ENCODE data around the gene PRMT5.
A peak's percentile ranks its signal among the peaks of the same experiment; 100 is the strongest.

PRMT5 gene

DNA sequence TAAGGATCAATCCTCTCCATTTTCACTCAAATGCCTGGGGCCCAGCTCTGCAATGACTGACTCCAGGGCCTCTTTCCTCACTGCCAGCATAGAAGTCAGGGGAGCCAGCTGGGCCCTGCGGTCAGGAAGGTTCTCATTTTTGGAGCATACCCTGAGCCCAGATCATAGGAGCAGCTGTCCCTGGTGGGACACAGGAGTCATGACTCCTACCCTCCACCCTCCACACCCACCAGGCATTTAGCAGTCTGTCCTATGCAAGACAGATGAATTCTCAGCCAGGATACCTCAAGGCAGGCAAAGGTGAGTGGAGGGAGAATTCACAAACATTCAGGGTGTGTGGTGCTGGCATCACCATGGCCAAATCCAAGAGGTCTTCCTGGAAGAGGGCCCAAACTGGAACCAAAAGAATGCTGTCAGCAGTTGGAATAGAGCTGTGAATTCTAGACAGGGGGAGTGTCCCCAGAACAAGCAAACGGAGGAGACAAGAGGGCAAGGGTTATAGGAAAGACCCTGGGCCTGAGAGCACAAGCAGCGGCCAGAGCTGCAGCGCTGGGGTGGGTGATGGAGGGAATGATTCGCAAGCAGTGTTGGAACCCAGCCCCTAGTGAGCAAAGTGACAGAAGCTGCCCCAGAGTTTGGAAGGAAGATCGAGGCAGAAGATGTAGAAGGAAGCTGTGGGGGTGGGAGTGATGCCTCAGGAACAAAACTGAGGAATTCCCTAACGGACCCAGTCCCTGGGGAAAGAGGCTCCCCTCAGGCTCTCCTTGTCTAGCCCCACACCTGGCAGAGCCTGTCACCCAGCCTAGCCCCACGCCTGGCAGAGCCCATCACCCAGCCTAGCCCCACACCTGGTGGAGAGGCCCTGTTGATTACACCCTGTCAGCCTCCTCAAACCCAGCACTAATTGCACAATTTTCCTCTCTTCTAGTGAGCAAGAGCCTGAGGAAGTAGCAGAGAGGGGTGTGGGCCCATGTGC, 50.6 kb downstream of the PRMT5 start:
- TF ChIP-seq, protein P1, sequence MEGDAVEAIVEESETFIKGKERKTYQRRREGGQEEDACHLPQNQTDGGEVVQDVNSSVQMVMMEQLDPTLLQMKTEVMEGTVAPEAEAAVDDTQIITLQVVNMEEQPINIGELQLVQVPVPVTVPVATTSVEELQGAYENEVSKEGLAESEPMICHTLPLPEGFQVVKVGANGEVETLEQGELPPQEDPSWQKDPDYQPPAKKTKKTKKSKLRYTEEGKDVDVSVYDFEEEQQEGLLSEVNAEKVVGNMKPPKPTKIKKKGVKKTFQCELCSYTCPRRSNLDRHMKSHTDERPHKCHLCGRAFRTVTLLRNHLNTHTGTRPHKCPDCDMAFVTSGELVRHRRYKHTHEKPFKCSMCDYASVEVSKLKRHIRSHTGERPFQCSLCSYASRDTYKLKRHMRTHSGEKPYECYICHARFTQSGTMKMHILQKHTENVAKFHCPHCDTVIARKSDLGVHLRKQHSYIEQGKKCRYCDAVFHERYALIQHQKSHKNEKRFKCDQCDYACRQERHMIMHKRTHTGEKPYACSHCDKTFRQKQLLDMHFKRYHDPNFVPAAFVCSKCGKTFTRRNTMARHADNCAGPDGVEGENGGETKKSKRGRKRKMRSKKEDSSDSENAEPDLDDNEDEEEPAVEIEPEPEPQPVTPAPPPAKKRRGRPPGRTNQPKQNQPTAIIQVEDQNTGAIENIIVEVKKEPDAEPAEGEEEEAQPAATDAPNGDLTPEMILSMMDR (conservative IDR thresholded peaks at IDR 0.05; ENCODE audit: control insufficient read depth, insufficient read depth, low read depth, low read length), result no peak
- DNase-seq (ENCODE audit: low read depth), result no peak
- no peak overlapping the region for H3K4me3 ChIP-seq (ENCODE audit: control insufficient read depth, low read depth, low read length)

DNA sequence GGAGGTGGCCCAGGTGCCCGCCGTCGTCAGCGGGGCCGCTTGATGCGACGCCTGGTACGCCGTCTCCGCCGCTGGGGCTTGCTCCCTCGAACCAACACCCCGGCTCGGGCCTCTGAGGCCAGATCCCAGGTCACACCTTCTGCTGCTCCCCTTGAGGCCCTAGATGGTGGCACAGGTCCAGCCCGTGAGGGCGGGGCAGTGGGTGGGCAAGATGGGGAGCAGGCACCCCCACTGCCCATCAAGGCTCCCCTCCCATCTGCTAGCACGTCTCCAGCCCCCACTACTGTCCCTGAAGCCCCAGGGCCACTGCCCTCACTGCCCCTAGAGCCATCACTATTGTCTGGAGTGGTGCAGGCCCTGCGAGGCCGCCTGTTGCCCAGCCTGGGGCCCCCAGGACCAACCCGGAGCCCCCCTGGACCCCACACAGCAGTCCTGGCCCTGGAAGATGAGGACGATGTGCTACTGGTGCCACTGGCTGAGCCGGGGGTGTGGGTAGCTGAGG, 52.1 kb downstream of the PRMT5 start:
- TF ChIP-seq, protein P1 (conservative IDR thresholded peaks at IDR 0.05; ENCODE audit: control insufficient read depth, insufficient read depth, low read depth, low read length), result no peak
- H3K4me3 ChIP-seq (ENCODE audit: control insufficient read depth, low read depth, low read length), result no peak overlapping the region
- DNase-seq (ENCODE audit: low read depth), result no peak

DNA sequence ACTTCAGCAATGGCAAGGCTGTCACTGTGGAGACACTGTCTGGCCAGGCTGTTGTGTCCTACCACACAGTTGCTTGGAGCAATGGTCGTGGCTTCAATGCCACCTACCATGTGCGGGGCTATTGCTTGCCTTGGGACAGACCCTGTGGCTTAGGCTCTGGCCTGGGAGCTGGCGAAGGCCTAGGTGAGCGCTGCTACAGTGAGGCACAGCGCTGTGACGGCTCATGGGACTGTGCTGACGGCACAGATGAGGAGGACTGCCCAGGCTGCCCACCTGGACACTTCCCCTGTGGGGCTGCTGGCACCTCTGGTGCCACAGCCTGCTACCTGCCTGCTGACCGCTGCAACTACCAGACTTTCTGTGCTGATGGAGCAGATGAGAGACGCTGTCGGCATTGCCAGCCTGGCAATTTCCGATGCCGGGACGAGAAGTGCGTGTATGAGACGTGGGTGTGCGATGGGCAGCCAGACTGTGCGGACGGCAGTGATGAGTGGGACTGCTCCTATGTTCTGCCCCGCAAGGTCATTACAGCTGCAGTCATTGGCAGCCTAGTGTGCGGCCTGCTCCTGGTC, 53.3 kb downstream of the PRMT5 start:
- no peak overlapping the region for H3K4me3 ChIP-seq (ENCODE audit: control insufficient read depth, low read depth, low read length)
- DNase-seq (ENCODE audit: low read depth), result no peak
- TF ChIP-seq, protein P1 (conservative IDR thresholded peaks at IDR 0.05; ENCODE audit: control insufficient read depth, insufficient read depth, low read depth, low read length), result no peak

DNA sequence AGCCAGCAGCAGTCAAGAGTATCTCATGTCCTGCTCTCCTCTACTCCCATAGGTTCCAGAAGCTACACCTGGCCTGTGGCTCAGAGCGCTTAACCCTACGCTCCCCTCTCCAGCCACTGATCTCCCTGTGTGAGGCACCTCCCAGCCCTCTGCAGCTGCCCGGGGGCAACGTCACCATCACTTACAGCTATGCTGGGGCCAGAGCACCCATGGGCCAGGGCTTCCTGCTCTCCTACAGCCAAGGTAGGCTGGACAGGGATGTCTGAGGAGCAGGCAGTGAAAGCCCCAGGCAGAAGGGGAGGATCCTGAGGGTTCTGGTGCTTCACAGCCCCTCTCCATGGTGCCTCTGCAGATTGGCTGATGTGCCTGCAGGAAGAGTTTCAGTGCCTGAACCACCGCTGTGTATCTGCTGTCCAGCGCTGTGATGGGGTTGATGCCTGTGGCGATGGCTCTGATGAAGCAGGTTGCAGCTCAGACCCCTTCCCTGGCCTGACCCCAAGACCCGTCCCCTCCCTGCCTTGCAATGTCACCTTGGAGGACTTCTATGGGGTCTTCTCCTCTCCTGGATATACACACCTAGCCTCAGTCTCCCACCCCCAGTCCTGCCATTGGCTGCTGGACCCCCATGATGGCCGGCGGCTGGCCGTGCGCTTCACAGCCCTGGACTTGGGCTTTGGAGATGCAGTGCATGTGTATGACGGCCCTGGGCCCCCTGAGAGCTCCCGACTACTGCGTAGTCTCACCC, 54.0 kb downstream of the PRMT5 start:
- TF ChIP-seq, protein P1 (conservative IDR thresholded peaks at IDR 0.05; ENCODE audit: control insufficient read depth, insufficient read depth, low read depth, low read length), result no peak
- no peak for DNase-seq (ENCODE audit: low read depth)
- no peak overlapping the region for H3K4me3 ChIP-seq (ENCODE audit: control insufficient read depth, low read depth, low read length)

DNA sequence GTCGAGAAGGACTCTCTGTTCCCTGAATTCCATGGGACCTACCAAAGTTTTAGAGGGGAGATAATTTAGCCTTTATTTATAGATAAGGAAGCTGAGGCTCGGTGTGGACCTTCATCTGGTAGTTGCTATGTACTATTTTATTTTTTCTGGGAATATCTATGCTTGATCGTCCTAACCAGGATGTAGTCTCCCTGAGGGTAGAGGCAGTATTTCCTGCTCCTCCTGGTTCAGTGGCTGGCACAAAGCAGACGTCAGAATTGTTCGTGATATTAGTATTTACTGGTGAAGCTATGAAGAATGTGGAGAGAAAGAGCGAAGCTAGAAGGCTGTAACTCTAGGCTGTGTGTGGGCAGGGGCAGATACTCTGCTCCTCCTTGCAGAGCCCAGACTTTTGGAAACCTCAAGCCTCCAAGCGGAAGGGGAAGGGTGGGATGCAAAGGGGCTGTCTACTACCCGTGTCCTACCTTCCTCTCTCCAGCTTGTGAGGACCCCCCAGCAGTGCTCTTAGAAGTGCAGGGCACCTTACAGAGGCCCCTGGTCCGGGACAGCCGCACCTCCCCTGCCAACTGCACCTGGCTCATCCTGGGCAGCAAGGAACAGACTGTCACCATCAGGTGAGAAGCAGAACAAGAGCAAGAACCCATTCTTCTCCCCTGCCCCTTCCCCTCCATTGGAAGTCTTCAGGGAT, 56.2 kb downstream of the PRMT5 start:
- TF ChIP-seq, protein P1 (conservative IDR thresholded peaks at IDR 0.05; ENCODE audit: control insufficient read depth, insufficient read depth, low read depth, low read length), result no peak
- H3K4me3 ChIP-seq (ENCODE audit: control insufficient read depth, low read depth, low read length), result peak overlapping the region; percentile 79
- DNase-seq (ENCODE audit: low read depth), result peak; percentile 21

Data from fibroblast of mammary gland (primary cell).